Measurements from ENCODE around the gene NRN1. TPM values are rescaled to one million over a fixed set of nuclear protein-coding genes. Genes with fewer than 3 reads are reported as not detected.
"Not testable (repeated sequence)": the region's sequence is repeated elsewhere in the genome, so short reads cannot be mapped to it uniquely, and the experiment has no call there.

NRN1 gene
- total and polyA plus RNA-seq, 8 donors = 0.60 to 4.3 (median 1.6) TPM

GRCh38 chr6:6037179-6037578, 30.5 kb upstream of the NRN1 start:
- no peak for FAIRE-seq

GRCh38 chr6:6033858-6034257, 27.1 kb upstream of the NRN1 start:
- intact Hi-C loops (cut with DNase I) = no loop called here
- 28 to 32% methylated on average over 4 of the region's 4 CpGs for WGBS, 2 donors
- ATAC-seq = peak in 2 of 4 donors; percentile 55 to 80
- no peak for DNase-seq
- no peak overlapping the region for H3K27ac ChIP-seq
- H3K4me3 ChIP-seq = no peak overlapping the region
- no peaks in the 10 kb centered on the region for H3K36me3 ChIP-seq
- H3K27me3 ChIP-seq = no peaks in the 10 kb centered on the region
- FAIRE-seq = no peak
- no peaks in the 10 kb centered on the region for H3K9me3 ChIP-seq
- no peaks in the 10 kb centered on the region for H3K4me1 ChIP-seq
- no peak for TF ChIP-seq CTCF (IDR thresholded peaks at IDR 0.05)

More at GRCh38 chr6:6037179-6037578, 30.5 kb upstream of the NRN1 start:
- Histone ChIP-seq H3K27me3 (no peaks in the 10 kb centered on the region), H3K4me1 (no peaks in the 10 kb centered on the region), H3K9me3 (no peaks in the 10 kb centered on the region), H3K36me3 (no peaks in the 10 kb centered on the region), H3K27ac (no peak overlapping the region), H3K4me3 (no peak overlapping the region)
- no peak for ATAC-seq
- DNase-seq = no peak
- TF ChIP-seq CTCF (IDR thresholded peaks at IDR 0.05) = no peak
- WGBS, 2 donors = 66 to 70% methylated on average over 4 of the region's 4 CpGs
- intact Hi-C loops (cut with DNase I) = no loop called here

GRCh38 chr6:6026513-6027205, 19.9 kb upstream of the NRN1 start:
- Histone ChIP-seq H3K4me1 (no peaks in the 10 kb centered on the region), H3K4me3 (no peak overlapping the region), H3K27me3 (no peaks in the 10 kb centered on the region), H3K27ac (no peak overlapping the region), H3K36me3 (no peaks in the 10 kb centered on the region), H3K9me3 (no peaks in the 10 kb centered on the region)
- WGBS, 2 donors = 76 to 82% methylated on average over 2 of the region's 2 CpGs
- intact Hi-C loops (cut with DNase I) = no loop called here
- TF ChIP-seq CTCF (IDR thresholded peaks at IDR 0.05) = no peak
- DNase-seq = no peak
- ATAC-seq = no peak
- FAIRE-seq = no peak

- WGBS, 2 donors = 18 to 28% methylated on average over 5 of the region's 5 CpGs
- Histone ChIP-seq H3K27ac (no peak overlapping the region), H3K4me1 (no peaks in the 10 kb centered on the region), H3K9me3 (no peaks in the 10 kb centered on the region), H3K36me3 (no peaks in the 10 kb centered on the region), H3K27me3 (no peaks in the 10 kb centered on the region), H3K4me3 (no peak overlapping the region)
- FAIRE-seq (no peak), DNase-seq (no peak), ATAC-seq (no peak)
- intact Hi-C loops (cut with DNase I) = no loop called here
- no peak for TF ChIP-seq CTCF (IDR thresholded peaks at IDR 0.05)
These were observed 19.0 kb upstream of the NRN1 start for GRCh38 chr6:6025736-6026135.

GRCh38 chr6:6024220-6024619, 17.5 kb upstream of the NRN1 start:
- Histone ChIP-seq H3K4me1 (no peaks in the 10 kb centered on the region), H3K36me3 (no peaks in the 10 kb centered on the region), H3K27me3 (peaks cover 0 to 3% (median 0%) of the 10 kb centered on the region in 4 donors), H3K9me3 (no peaks in the 10 kb centered on the region), H3K27ac (no peak overlapping the region), H3K4me3 (no peak overlapping the region)
- TF ChIP-seq CTCF (IDR thresholded peaks at IDR 0.05) = no peak
- ATAC-seq (no peak), DNase-seq (no peak), FAIRE-seq (no peak)
- WGBS, 2 donors = 54 to 56% methylated on average over 5 of the region's 5 CpGs
- intact Hi-C loops (cut with DNase I) = no loop called here

- intact Hi-C loops (cut with DNase I); H3K27me3 ChIP-seq; H3K36me3 ChIP-seq; DNase-seq; H3K4me3 ChIP-seq; H3K4me1 ChIP-seq; H3K27ac ChIP-seq; ATAC-seq; FAIRE-seq; H3K9me3 ChIP-seq: not testable (repeated sequence)
- WGBS, 2 donors = 49 to 75% methylated on average over 2 of the region's 2 CpGs
These were observed 16.1 kb upstream of the NRN1 start for GRCh38 chr6:6022841-6023240.
